ENCODE results near the gene CIDEC.
A peak's percentile ranks its signal among the peaks of the same experiment; 100 is the strongest.
"Not testable (repeated sequence)": the region's sequence is repeated elsewhere in the genome, so short reads cannot be mapped to it uniquely, and the experiment has no call there.

CIDEC gene

DNA sequence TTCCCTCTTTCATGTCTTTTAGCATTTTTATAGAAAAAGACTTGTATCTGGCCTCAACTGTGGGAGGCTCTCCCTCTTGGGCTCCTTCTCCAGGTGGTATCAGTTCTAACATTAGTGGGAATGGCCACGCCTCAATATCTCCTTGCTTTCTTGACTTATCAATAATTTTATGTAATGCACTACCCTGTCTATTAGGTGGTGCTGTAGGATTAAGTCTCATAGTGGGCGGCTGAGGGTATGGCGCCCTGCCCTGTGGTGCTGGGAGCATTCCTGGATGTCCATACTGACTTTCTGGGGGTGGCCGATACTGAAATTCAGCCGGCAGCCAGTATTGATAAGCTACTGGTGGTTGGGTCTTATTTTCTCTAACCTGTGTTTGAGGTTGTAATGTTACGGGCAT is 27.5 kb downstream of the CIDEC start:
- TF ChIP-seq EZH2phosphoT487 (IDR thresholded peaks at IDR 0.05; ENCODE audit: borderline replicate concordance, low read length) = no peak
- TF ChIP-seq, protein P1, sequence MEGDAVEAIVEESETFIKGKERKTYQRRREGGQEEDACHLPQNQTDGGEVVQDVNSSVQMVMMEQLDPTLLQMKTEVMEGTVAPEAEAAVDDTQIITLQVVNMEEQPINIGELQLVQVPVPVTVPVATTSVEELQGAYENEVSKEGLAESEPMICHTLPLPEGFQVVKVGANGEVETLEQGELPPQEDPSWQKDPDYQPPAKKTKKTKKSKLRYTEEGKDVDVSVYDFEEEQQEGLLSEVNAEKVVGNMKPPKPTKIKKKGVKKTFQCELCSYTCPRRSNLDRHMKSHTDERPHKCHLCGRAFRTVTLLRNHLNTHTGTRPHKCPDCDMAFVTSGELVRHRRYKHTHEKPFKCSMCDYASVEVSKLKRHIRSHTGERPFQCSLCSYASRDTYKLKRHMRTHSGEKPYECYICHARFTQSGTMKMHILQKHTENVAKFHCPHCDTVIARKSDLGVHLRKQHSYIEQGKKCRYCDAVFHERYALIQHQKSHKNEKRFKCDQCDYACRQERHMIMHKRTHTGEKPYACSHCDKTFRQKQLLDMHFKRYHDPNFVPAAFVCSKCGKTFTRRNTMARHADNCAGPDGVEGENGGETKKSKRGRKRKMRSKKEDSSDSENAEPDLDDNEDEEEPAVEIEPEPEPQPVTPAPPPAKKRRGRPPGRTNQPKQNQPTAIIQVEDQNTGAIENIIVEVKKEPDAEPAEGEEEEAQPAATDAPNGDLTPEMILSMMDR (IDR thresholded peaks at IDR 0.05; ENCODE audit: low read depth, low read length, poor library complexity, severe bottlenecking) = no peak
- no peaks in the 10 kb centered on the region for H3K9me3 ChIP-seq (ENCODE audit: control insufficient read depth, insufficient read depth, low read length)
- H3K4me2 ChIP-seq (ENCODE audit: low read length) = no peak overlapping the region

DNA sequence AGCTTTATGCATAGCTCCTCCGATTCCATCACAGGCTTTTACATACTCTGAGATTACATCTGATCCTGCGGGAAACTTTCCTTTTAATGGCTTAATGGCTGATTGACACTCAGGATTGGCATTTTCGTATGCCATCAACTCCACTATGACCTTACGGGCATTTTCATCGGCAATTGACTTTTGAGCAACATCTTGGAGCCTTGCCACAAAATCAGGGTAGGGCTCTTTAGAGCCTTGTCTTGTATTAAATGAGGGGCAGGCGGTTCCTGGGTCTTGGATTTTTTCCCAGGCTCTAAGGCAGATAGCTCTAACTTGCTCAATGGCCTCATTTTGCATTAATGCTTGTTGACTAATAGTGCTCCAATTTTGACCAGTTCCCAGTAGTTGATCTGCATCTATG is 28.1 kb downstream of the CIDEC start:
- H3K27ac ChIP-seq (ENCODE audit: low read depth, low read length); H3K27me3 ChIP-seq (ENCODE audit: control insufficient read depth, low read length); H4K20me1 ChIP-seq (ENCODE audit: control insufficient read depth, insufficient read depth, low read depth, low read length); H3F3A ChIP-seq (ENCODE audit: control insufficient read depth, insufficient read depth); H3K9me2 ChIP-seq (replicated peaks; ENCODE audit: control insufficient read depth, low read length); H3K4me2 ChIP-seq (ENCODE audit: low read length); H3K79me2 ChIP-seq (ENCODE audit: control insufficient read depth, low read length); H3K9me3 ChIP-seq (ENCODE audit: control insufficient read depth, insufficient read depth, low read length); H3K36me3 ChIP-seq (ENCODE audit: control insufficient read depth, low read length); H3K4me1 ChIP-seq (ENCODE audit: control insufficient read depth, low read length); H3K4me3 ChIP-seq (ENCODE audit: low read length): not testable (repeated sequence)

More for the DNA sequence above, 27.5 kb downstream of the CIDEC start:
- H3K9me2 ChIP-seq (replicated peaks; ENCODE audit: control insufficient read depth, low read length) = no peaks in the 10 kb centered on the region
- H3K4me3 ChIP-seq (ENCODE audit: low read length) = no peak overlapping the region
- no peaks in the 10 kb centered on the region for H3K4me1 ChIP-seq (ENCODE audit: control insufficient read depth, low read length)
- H3K27ac ChIP-seq (ENCODE audit: low read depth, low read length) = no peak overlapping the region
- no peaks in the 10 kb centered on the region for H3F3A ChIP-seq (ENCODE audit: control insufficient read depth, insufficient read depth)
- H3K27me3 ChIP-seq (ENCODE audit: control insufficient read depth, low read length) = peaks cover 4% of the 10 kb centered on the region; the same call in 1 of the 2 replicates
- H4K20me1 ChIP-seq (ENCODE audit: control insufficient read depth, insufficient read depth, low read depth, low read length) = no peaks in the 10 kb centered on the region
- no peaks in the 10 kb centered on the region for H3K36me3 ChIP-seq (ENCODE audit: control insufficient read depth, low read length)
- H3K79me2 ChIP-seq (ENCODE audit: control insufficient read depth, low read length) = no peaks in the 10 kb centered on the region

DNA sequence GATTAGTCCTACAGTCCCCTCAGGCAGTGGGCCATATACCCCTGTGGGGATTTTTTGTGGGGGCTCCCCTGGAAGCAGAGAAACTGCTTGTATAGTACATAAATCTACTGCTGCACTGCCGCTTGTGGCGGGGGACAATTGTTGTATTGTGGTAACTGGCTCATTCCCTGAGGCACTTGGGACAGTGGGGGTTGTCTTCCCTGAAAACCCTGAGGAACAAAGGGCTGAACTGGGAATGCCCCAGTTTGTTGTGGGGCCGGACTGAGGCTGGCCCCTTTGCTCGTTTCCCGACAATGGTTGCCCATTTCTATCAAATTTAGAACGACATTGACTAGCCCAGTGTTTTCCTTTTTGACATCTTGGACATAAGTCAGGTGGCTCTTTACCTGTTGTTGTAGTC is 28.7 kb downstream of the CIDEC start:
- not testable (repeated sequence) for H3K9me3 ChIP-seq (ENCODE audit: control insufficient read depth, insufficient read depth, low read length); H3K9me2 ChIP-seq (replicated peaks; ENCODE audit: control insufficient read depth, low read length); H3K4me1 ChIP-seq (ENCODE audit: control insufficient read depth, low read length); H3F3A ChIP-seq (ENCODE audit: control insufficient read depth, insufficient read depth); H4K20me1 ChIP-seq (ENCODE audit: control insufficient read depth, insufficient read depth, low read depth, low read length); H3K27ac ChIP-seq (ENCODE audit: low read depth, low read length); H3K27me3 ChIP-seq (ENCODE audit: control insufficient read depth, low read length); H3K4me3 ChIP-seq (ENCODE audit: low read length); H3K36me3 ChIP-seq (ENCODE audit: control insufficient read depth, low read length); H3K79me2 ChIP-seq (ENCODE audit: control insufficient read depth, low read length); H3K4me2 ChIP-seq (ENCODE audit: low read length)

DNA sequence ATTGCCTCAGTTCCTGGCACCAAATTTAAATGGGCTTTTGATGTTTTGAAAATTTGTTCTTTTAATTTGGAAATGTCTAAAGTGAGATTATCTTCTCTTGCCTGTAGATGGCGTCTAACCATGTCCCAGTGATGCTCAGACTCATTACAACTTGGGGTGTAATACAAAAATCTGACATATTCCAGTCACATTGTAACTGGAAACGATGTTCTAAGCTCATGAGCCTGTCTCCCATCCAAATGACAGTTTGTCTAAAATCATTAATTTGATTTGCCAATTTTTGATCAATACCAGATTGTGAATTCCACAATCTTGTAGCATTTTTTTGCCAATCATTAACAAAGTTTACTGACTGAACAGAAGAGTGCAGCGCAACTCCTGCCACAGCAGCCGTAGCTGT is 31.2 kb downstream of the CIDEC start:
- not testable (repeated sequence) for H3K27me3 ChIP-seq (ENCODE audit: control insufficient read depth, low read length); H3F3A ChIP-seq (ENCODE audit: control insufficient read depth, insufficient read depth); H3K4me3 ChIP-seq (ENCODE audit: low read length); H4K20me1 ChIP-seq (ENCODE audit: control insufficient read depth, insufficient read depth, low read depth, low read length); H3K79me2 ChIP-seq (ENCODE audit: control insufficient read depth, low read length); H3K9me3 ChIP-seq (ENCODE audit: control insufficient read depth, insufficient read depth, low read length); H3K9me2 ChIP-seq (replicated peaks; ENCODE audit: control insufficient read depth, low read length); H3K36me3 ChIP-seq (ENCODE audit: control insufficient read depth, low read length); H3K27ac ChIP-seq (ENCODE audit: low read depth, low read length); H3K4me2 ChIP-seq (ENCODE audit: low read length); H3K4me1 ChIP-seq (ENCODE audit: control insufficient read depth, low read length)
- TF ChIP-seq, protein P1 (IDR thresholded peaks at IDR 0.05; ENCODE audit: low read depth, low read length, poor library complexity, severe bottlenecking) = peak; percentile 56

DNA sequence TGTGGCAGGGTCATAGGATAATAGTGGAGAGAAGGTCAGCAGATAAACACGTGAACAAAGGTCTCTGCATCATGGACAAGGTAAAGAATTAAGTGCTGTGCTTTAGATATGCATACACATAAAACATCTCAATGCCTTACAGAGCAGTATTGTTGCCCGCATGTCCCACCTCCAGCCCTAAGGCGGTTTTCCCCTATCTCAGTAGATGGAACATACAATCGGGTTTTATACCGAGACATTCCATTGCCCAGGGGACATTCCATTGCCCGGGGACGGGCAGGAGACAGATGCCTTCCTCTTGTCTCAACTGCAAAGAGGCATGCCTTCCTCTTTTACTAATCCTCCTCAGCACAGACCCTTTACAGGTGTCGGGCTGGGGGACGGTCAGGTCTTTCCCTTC is 32.2 kb downstream of the CIDEC start:
- H3F3A ChIP-seq (ENCODE audit: control insufficient read depth, insufficient read depth); H4K20me1 ChIP-seq (ENCODE audit: control insufficient read depth, insufficient read depth, low read depth, low read length); H3K27ac ChIP-seq (ENCODE audit: low read depth, low read length); H3K79me2 ChIP-seq (ENCODE audit: control insufficient read depth, low read length); H3K27me3 ChIP-seq (ENCODE audit: control insufficient read depth, low read length); H3K4me3 ChIP-seq (ENCODE audit: low read length); H3K4me1 ChIP-seq (ENCODE audit: control insufficient read depth, low read length); H3K9me2 ChIP-seq (replicated peaks; ENCODE audit: control insufficient read depth, low read length); H3K36me3 ChIP-seq (ENCODE audit: control insufficient read depth, low read length); H3K9me3 ChIP-seq (ENCODE audit: control insufficient read depth, insufficient read depth, low read length); H3K4me2 ChIP-seq (ENCODE audit: low read length): not testable (repeated sequence)

Measured in DOHH2 (cell line).